K562 (cell line): Measurements from ENCODE around the gene DNM1. TPM values are rescaled to one million over a fixed set of nuclear protein-coding genes. Genes with fewer than 3 reads are reported as not detected.
A peak's percentile ranks its signal among the peaks of the same experiment; 100 is the strongest.

Experiments
- GATAD2A ChIP-seq: fragments of 450-650 bp; IDR thresholded peaks from 2 replicates; pipeline ENCODE4 v1.6.1; 2017
- GTF2A2 ChIP-seq: IDR thresholded peaks from 2 replicates; pipeline ENCODE4 v1.6.1; 2016; ENCODE audit warnings: mild to moderate bottlenecking, missing genetic modification characterization, missing compliant biosample characterization
- NR2F6 ChIP-seq: fragments of 450-650 bp; formaldehyde crosslinking; IDR thresholded peaks from 2 replicates; pipeline ENCODE4 v1.4.0; 2020; ENCODE audit warnings: mild to moderate bottlenecking
- RERE ChIP-seq: sonication (generic); formaldehyde crosslinking; IDR thresholded peaks from 2 replicates; pipeline ENCODE4 v1.8.0; 2023; ENCODE audit warnings: missing genetic modification reagents, mild to moderate bottlenecking, borderline replicate concordance
- REST ChIP-seq, 2 experiments: fragments of 450-650 bp; formaldehyde crosslinking in 1 of 2; IDR thresholded peaks; 2 replicates each; pipeline versions ENCODE4 v1.4.0 to v1.6.1; 2014 to 2020; ENCODE audit warnings: mild to moderate bottlenecking in 2 of 2, borderline replicate concordance in 1 of 2, low read depth in 1 of 2
- RUNX1 ChIP-seq: sonication (generic); IDR thresholded peaks from 2 replicates; pipeline ENCODE4 v1.6.1; 2016; ENCODE audit warnings: antibody characterized with exemption, low read depth
- TEAD2 ChIP-seq: fragments of 450-650 bp; IDR thresholded peaks from 2 replicates; pipeline ENCODE4 v1.6.1; 2016; ENCODE audit warnings: missing genetic modification characterization, control low read depth, missing compliant biosample characterization
- UBTF ChIP-seq, 2 experiments: IDR thresholded peaks; 2 replicates each; pipeline ENCODE4 v1.6.1; 2012; ENCODE audit warnings: improper control_type of control experiment in 2 of 2, low read depth in 2 of 2, low read length in 2 of 2, borderline replicate concordance in 1 of 2
- ZNF445 ChIP-seq: fragments of 250-450 bp; sonication (Bioruptor Pico); IDR thresholded peaks from 2 replicates; pipeline ENCODE4 v1.4.0; 2020; ENCODE audit warnings: low read depth, mild to moderate bottlenecking, moderate library complexity
- ZNF583 ChIP-seq: fragments of 250-450 bp; sonication (Bioruptor Pico); IDR thresholded peaks from 2 replicates; pipeline ENCODE4 v1.4.0; 2020
- polyA plus RNA-seq, 8 experiments: library from polyadenylated mRNA; depleted of rRNA in 4 of 8; stranded (reverse) in 5 of 8; unstranded in 3 of 8; fragments of >200 nt; fragmentation: Nextera tagmentation in 2 of 8; fragmentation: Illumina TruSeq in 1 of 8; extraction: Ambion mirVana in 2 of 8; extraction: Trizol in 1 of 8; gene quantifications; 2 replicates each; pipeline versions ENCODE4 v1.2.1 to v1.2.3, GENCODE V29; 2011 to 2014; ENCODE audit warnings: inconsistent platforms in 1 of 8, missing spikeins in 1 of 8
- total RNA-seq, 7 experiments: library from RNA; depleted of rRNA in 6 of 7; stranded (reverse); fragments of >200 nt in 6 of 7; fragmentation: Illumina TruSeq in 2 of 7; extraction: Trizol in 2 of 7; gene quantifications; 2 replicates each; pipeline versions ENCODE4 v1.2.1 to v1.2.3, GENCODE V29; 2011 to 2021; ENCODE audit warnings: low replicate concordance in 1 of 7

Gene DNM1
- total and polyA plus RNA-seq, 9 of the 15 experiments (the other 6 are each of a cell fraction or from before 2014, with no cell fraction given), result 0.39 to 23.1 (median 9.1) TPM

- TF ChIP-seq UBTF (IDR thresholded peaks at IDR 0.05; ENCODE audit: borderline replicate concordance in 1 of 2, low read depth in 2 of 2, low read length in 2 of 2) (0 out of 4 replicates have a peak, but pooled peaks of 1 of the 2 experiments have one; percentile 11), ZNF445 (CRISPR knock-in tag) (0 out of 2 replicates have a peak, but pooled peaks have one; percentile 13), GATAD2A (no peak), ZNF583 (CRISPR knock-in tag) (0 out of 2 replicates have a peak, but pooled peaks have one; percentile 28), REST (IDR thresholded peaks at IDR 0.05; ENCODE audit: borderline replicate concordance) (no peak), REST (CRISPR knock-in tag; IDR thresholded peaks at IDR 0.05; ENCODE audit: low read depth) (peak; percentile 80), TEAD2 (tag) (peak; percentile 81; the same call in 1 of the 2 replicates), RERE (CRISPR knock-in tag) (no peak), NR2F6 (0 out of 2 replicates have a peak, but pooled peaks have one; percentile 77), GTF2A2 (tag) (peak; percentile 55; the same call in 1 of the 2 replicates), RUNX1 (no peak)
Measured at GRCh38 chr9:128275198-128276007, 72.2 kb downstream of the DNM1 start, which contains the start of gene GOLGA2 (continued).
